ENCODE data around the gene P2RY6.

P2RY6 gene

DNA sequence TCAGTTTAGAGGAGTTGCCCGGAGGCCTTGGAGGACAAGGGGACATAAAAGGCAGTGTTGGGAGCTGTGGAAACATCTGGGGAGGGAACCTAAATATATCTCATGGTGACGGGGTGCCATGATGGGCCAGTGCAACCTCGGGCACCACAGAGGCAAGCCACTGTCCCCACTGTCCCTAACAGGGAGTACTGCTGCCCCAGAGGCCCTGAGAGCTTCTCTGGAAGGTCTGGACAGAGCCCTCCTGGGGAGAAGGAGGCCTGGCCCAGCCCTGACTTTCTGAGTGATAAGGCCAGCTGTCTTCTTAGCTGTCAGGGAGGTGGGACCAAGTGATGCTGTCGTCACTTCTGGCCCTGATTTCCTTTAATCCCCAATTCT is 5.5 kb upstream of the P2RY6 start:
- no CpG with 5 or more reads among the region's 4 CpGs for WGBS, 2 donors (ENCODE audit: extremely low coverage in 2 of 2, insufficient read length in 2 of 2, insufficient replicate concordance in 1 of 2)
- Histone ChIP-seq H3K79me1 (ENCODE audit: low read depth, low read length) (no peaks in the 10 kb centered on the region), H3K4me1 (ENCODE audit: control insufficient read depth in 2 of 2, insufficient read depth in 1 of 2, low read depth in 1 of 2, low read length in 2 of 2) (peaks cover 3 to 6% of the 10 kb centered on the region in 2 donors), H3K4me3 (ENCODE audit: low read length in 2 of 2) (no peak overlapping the region), H3K9ac (ENCODE audit: low read depth, low read length, poor library complexity) (no peak overlapping the region), H2BK15ac (ENCODE audit: low read length) (no peak overlapping the region), H3K9me3 (replicated peaks in 1 of 2; ENCODE audit: control insufficient read depth in 2 of 2, insufficient read depth in 1 of 2, low read depth in 1 of 2, low read length in 2 of 2) (no peaks in the 10 kb centered on the region), H3K4ac (ENCODE audit: low read length) (no peak overlapping the region), H2AK5ac (ENCODE audit: low read depth, low read length) (no peak overlapping the region), H3K4me2 (ENCODE audit: insufficient read depth, low read length, poor library complexity, severe bottlenecking) (no peak overlapping the region), H2BK12ac (ENCODE audit: low read length) (no peak overlapping the region), H2AFZ (ENCODE audit: low read length) (no peak overlapping the region), H4K8ac (ENCODE audit: low read depth, low read length) (no peak overlapping the region), H3K27me3 (ENCODE audit: control insufficient read depth in 3 of 3, insufficient read depth in 3 of 3, low read depth in 1 of 3, low read length in 3 of 3) (peaks cover 0 to 42% (median 6%) of the 10 kb centered on the region in 3 experiments), H3K36me3 (replicated peaks in 1 of 2; ENCODE audit: control insufficient read depth in 2 of 2, insufficient read depth in 2 of 2, low read length in 2 of 2) (no peaks in the 10 kb centered on the region), H3K14ac (ENCODE audit: low read length) (no peak overlapping the region), H2BK5ac (ENCODE audit: low read length) (no peak overlapping the region), H3K18ac (ENCODE audit: low read length) (no peak overlapping the region), H4K91ac (ENCODE audit: low read depth, low read length, poor library complexity) (no peak overlapping the region), H2BK120ac (ENCODE audit: low read depth, low read length) (no peak overlapping the region), H3K23ac (ENCODE audit: low read depth, low read length, poor library complexity) (no peak overlapping the region), H3K27ac (replicated peaks; ENCODE audit: low read length) (no peak overlapping the region)
- no peak for DNase-seq (ENCODE audit: low spot score)

DNA sequence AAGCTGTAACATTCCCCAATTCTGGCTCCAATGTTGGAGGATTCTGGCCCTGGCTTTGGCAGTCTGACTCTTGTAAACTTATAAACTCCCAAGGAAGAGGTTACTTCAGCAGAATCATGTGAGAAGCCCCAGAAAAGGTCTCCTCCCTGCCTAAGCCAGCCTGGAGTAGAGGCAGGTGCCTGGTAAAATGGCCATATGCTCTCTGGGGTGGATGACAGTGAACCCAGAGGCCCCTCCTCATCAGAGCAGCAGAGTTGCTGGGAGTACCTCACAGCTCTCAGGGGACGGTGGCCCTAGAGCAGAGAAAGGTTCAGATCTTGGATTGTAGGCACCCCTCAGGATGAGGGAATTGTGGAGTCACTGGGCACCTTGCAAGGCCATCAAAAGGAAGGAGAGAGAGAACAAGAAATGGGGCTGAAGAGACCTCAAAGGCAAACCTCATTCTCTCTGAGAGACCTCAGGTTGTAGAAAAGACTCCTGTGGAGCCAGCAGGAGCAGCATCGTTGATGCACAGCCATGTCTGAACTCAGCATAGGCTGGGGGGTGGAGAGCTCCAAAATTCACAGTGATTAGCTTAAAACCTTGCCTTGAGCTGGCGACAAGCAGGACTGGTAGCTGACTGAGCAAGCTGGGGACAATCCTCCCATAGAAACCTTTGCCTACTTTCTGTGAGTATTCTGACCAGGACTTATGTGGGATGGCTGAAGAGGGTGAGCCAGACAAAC is 4.9 kb upstream of the P2RY6 start:
- no peak overlapping the region for H4K8ac ChIP-seq (ENCODE audit: low read depth, low read length)
- H3K27me3 ChIP-seq (ENCODE audit: control insufficient read depth in 3 of 3, insufficient read depth in 3 of 3, low read depth in 1 of 3, low read length in 3 of 3): peaks cover 0 to 42% (median 6%) of the 10 kb centered on the region in 3 experiments
- H3K23ac ChIP-seq (ENCODE audit: low read depth, low read length, poor library complexity): no peak overlapping the region
- H2BK5ac ChIP-seq (ENCODE audit: low read length): no peak overlapping the region
- H2AK5ac ChIP-seq (ENCODE audit: low read depth, low read length): no peak overlapping the region
- no peak for DNase-seq (ENCODE audit: low spot score)
- H4K91ac ChIP-seq (ENCODE audit: low read depth, low read length, poor library complexity): no peak overlapping the region
- no peak overlapping the region for H3K18ac ChIP-seq (ENCODE audit: low read length)
- H3K4me2 ChIP-seq (ENCODE audit: insufficient read depth, low read length, poor library complexity, severe bottlenecking): no peak overlapping the region
- no peak overlapping the region for H2BK12ac ChIP-seq (ENCODE audit: low read length)
- no peak overlapping the region for H3K14ac ChIP-seq (ENCODE audit: low read length)
- H2AFZ ChIP-seq (ENCODE audit: low read length): no peak overlapping the region
- H3K4me1 ChIP-seq (ENCODE audit: control insufficient read depth in 2 of 2, insufficient read depth in 1 of 2, low read depth in 1 of 2, low read length in 2 of 2): peaks cover 6% of the 10 kb centered on the region in 2 donors
- no peak overlapping the region for H2BK120ac ChIP-seq (ENCODE audit: low read depth, low read length)
- H3K27ac ChIP-seq (replicated peaks; ENCODE audit: low read length): no peak overlapping the region
- no peaks in the 10 kb centered on the region for H3K79me1 ChIP-seq (ENCODE audit: low read depth, low read length)
- no peak overlapping the region for H3K9ac ChIP-seq (ENCODE audit: low read depth, low read length, poor library complexity)
- H3K4me3 ChIP-seq (ENCODE audit: low read length in 2 of 2): no peak overlapping the region
- WGBS, 2 donors (ENCODE audit: extremely low coverage in 2 of 2, insufficient read length in 2 of 2, insufficient replicate concordance in 1 of 2): no CpG with 5 or more reads among the region's 3 CpGs
- no peaks in the 10 kb centered on the region for H3K36me3 ChIP-seq (replicated peaks in 1 of 2; ENCODE audit: control insufficient read depth in 2 of 2, insufficient read depth in 2 of 2, low read length in 2 of 2)
- H3K9me3 ChIP-seq (replicated peaks in 1 of 2; ENCODE audit: control insufficient read depth in 2 of 2, insufficient read depth in 1 of 2, low read depth in 1 of 2, low read length in 2 of 2): no peaks in the 10 kb centered on the region
- no peak overlapping the region for H3K4ac ChIP-seq (ENCODE audit: low read length)
- no peak overlapping the region for H2BK15ac ChIP-seq (ENCODE audit: low read length)

DNA sequence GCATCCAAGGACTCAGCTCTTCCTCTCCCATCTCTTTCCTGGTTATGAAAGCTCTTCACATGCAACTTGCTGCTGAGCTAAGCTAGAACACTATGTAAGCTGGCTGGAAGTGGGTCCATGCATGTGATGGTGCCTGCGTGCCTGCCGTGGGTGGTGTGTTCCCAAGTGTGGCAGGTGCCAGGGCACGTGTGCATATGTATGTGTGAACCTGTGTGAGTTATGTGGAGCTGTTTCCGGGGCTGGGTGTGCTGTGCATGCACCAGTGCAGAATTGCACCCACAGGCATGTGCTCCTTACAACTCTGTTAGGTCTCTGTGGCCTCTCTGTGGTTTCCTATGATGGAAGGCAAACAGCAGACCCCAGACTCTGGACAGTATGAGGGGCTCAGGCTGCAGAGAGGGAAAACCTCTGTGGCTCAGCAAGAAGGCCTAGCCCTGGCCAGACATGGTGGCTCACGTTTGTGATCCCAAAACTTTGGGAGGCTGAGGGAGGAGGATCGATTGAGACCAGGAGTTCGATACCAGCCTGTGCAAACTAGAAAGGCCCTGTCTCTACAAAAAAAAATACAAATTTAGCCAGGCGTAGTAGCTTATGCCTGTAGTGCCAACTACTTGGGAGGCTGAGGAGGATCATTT is 4.1 kb upstream of the P2RY6 start:
- Histone ChIP-seq H3K36me3 (replicated peaks in 1 of 2; ENCODE audit: control insufficient read depth in 2 of 2, insufficient read depth in 2 of 2, low read length in 2 of 2) (no peaks in the 10 kb centered on the region), H2BK12ac (ENCODE audit: low read length) (no peak overlapping the region), H3K14ac (ENCODE audit: low read length) (no peak overlapping the region), H2BK15ac (ENCODE audit: low read length) (no peak overlapping the region), H3K9me3 (replicated peaks in 1 of 2; ENCODE audit: control insufficient read depth in 2 of 2, insufficient read depth in 1 of 2, low read depth in 1 of 2, low read length in 2 of 2) (no peaks in the 10 kb centered on the region), H2BK120ac (ENCODE audit: low read depth, low read length) (no peak overlapping the region), H3K79me1 (ENCODE audit: low read depth, low read length) (no peaks in the 10 kb centered on the region), H4K91ac (ENCODE audit: low read depth, low read length, poor library complexity) (no peak overlapping the region), H3K9ac (ENCODE audit: low read depth, low read length, poor library complexity) (no peak overlapping the region), H3K27me3 (ENCODE audit: control insufficient read depth in 3 of 3, insufficient read depth in 3 of 3, low read depth in 1 of 3, low read length in 3 of 3) (peaks cover 0 to 47% (median 6%) of the 10 kb centered on the region in 3 experiments), H3K18ac (ENCODE audit: low read length) (no peak overlapping the region), H3K4me1 (ENCODE audit: control insufficient read depth in 2 of 2, insufficient read depth in 1 of 2, low read depth in 1 of 2, low read length in 2 of 2) (peaks cover 6 to 8% of the 10 kb centered on the region in 2 donors), H2AK5ac (ENCODE audit: low read depth, low read length) (no peak overlapping the region), H2BK5ac (ENCODE audit: low read length) (no peak overlapping the region), H3K27ac (replicated peaks; ENCODE audit: low read length) (no peak overlapping the region), H3K4me3 (ENCODE audit: low read length in 2 of 2) (no peak overlapping the region), H3K23ac (ENCODE audit: low read depth, low read length, poor library complexity) (peak overlapping the region; percentile 29), H3K4ac (ENCODE audit: low read length) (no peak overlapping the region), H2AFZ (ENCODE audit: low read length) (no peak overlapping the region), H4K8ac (ENCODE audit: low read depth, low read length) (no peak overlapping the region), H3K4me2 (ENCODE audit: insufficient read depth, low read length, poor library complexity, severe bottlenecking) (no peak overlapping the region)
- no peak for DNase-seq (ENCODE audit: low spot score)
- no CpG with 5 or more reads among the region's 8 CpGs for WGBS, 2 donors (ENCODE audit: extremely low coverage in 2 of 2, insufficient read length in 2 of 2, insufficient replicate concordance in 1 of 2)

DNA sequence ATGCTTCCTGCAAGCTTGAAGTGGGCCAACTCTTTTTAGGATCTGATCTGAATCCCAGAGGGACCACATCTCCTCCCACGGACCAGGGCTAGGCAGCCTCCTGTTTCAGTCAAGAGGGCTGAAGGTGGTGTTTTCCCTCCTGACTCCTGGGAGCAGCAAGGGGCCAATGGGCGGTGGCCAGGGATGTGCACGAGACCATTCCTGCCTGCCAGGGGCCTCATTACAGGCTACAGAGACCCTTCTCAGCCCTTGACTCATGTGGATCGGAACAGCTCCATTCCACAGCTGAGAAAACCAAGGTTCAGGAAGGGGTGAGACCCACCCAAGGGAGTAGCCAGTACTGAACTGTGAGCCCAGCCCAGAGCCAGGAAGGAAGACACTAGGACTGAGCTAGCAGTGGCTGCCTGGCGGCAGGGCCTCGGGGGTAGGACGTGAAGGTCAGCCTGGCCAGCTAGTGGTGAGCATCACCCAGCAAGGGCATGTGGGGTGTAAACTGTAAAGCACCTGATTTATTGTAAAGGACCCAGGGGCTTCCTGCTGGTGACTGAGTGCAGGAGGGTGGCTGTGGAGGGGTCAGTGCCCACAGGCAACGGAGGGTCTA is 3.4 kb upstream of the P2RY6 start:
- no peak overlapping the region for H2BK120ac ChIP-seq (ENCODE audit: low read depth, low read length)
- peak overlapping the region; percentile 8 for H2AK5ac ChIP-seq (ENCODE audit: low read depth, low read length)
- no peak overlapping the region for H3K4me3 ChIP-seq (ENCODE audit: low read length in 2 of 2)
- no peak overlapping the region for H3K9ac ChIP-seq (ENCODE audit: low read depth, low read length, poor library complexity)
- H2BK15ac ChIP-seq (ENCODE audit: low read length): no peak overlapping the region
- peaks cover 6 to 8% of the 10 kb centered on the region in 2 donors for H3K4me1 ChIP-seq (ENCODE audit: control insufficient read depth in 2 of 2, insufficient read depth in 1 of 2, low read depth in 1 of 2, low read length in 2 of 2)
- DNase-seq (ENCODE audit: low spot score): no peak
- H3K14ac ChIP-seq (ENCODE audit: low read length): no peak overlapping the region
- H3K9me3 ChIP-seq (replicated peaks in 1 of 2; ENCODE audit: control insufficient read depth in 2 of 2, insufficient read depth in 1 of 2, low read depth in 1 of 2, low read length in 2 of 2): no peaks in the 10 kb centered on the region
- H3K4ac ChIP-seq (ENCODE audit: low read length): no peak overlapping the region
- no peaks in the 10 kb centered on the region for H3K79me1 ChIP-seq (ENCODE audit: low read depth, low read length)
- WGBS, 2 donors (ENCODE audit: extremely low coverage in 2 of 2, insufficient read length in 2 of 2, insufficient replicate concordance in 1 of 2): no CpG with 5 or more reads among the region's 8 CpGs
- H4K8ac ChIP-seq (ENCODE audit: low read depth, low read length): no peak overlapping the region
- peak overlapping the region; percentile 65 for H2BK12ac ChIP-seq (ENCODE audit: low read length)
- H3K27ac ChIP-seq (replicated peaks; ENCODE audit: low read length): no peak overlapping the region
- H3K27me3 ChIP-seq (ENCODE audit: control insufficient read depth in 3 of 3, insufficient read depth in 3 of 3, low read depth in 1 of 3, low read length in 3 of 3): peaks cover 0 to 50% (median 6%) of the 10 kb centered on the region in 3 experiments
- H3K18ac ChIP-seq (ENCODE audit: low read length): no peak overlapping the region
- peak overlapping the region; percentile 1 for H3K23ac ChIP-seq (ENCODE audit: low read depth, low read length, poor library complexity)
- no peak overlapping the region for H3K4me2 ChIP-seq (ENCODE audit: insufficient read depth, low read length, poor library complexity, severe bottlenecking)
- H2BK5ac ChIP-seq (ENCODE audit: low read length): no peak overlapping the region
- H3K36me3 ChIP-seq (replicated peaks in 1 of 2; ENCODE audit: control insufficient read depth in 2 of 2, insufficient read depth in 2 of 2, low read length in 2 of 2): no peaks in the 10 kb centered on the region
- no peak overlapping the region for H2AFZ ChIP-seq (ENCODE audit: low read length)
- H4K91ac ChIP-seq (ENCODE audit: low read depth, low read length, poor library complexity): no peak overlapping the region

All from neuronal stem cell (in vitro differentiated cells).